IMR-90 (cell line): ENCODE data around the gene RFX4.

Experiments used
- CEBPB ChIP-seq: IDR thresholded peaks from 2 replicates; pipeline ENCODE4 v1.6.1; 2012; ENCODE audit warnings: low read depth, low read length, improper control_type of control experiment
- CHD1 ChIP-seq: IDR thresholded peaks from 2 replicates; pipeline ENCODE4 v1.6.1; 2012; ENCODE audit warnings: low read depth, low read length, improper control_type of control experiment
- CTCF ChIP-seq: conservative IDR thresholded peaks from 2 replicates; pipeline ENCODE4 v1.5.1; 2012; ENCODE audit warnings: mild to moderate bottlenecking, low read depth, low read length, improper control_type of control experiment
- FOS ChIP-seq: fragments of 150-350 bp; IDR thresholded peaks from 2 replicates; pipeline ENCODE4 v1.6.1; 2016; ENCODE audit warnings: low read depth, low read length
- MAFK ChIP-seq: IDR thresholded peaks from 2 replicates; pipeline ENCODE4 v1.6.1; 2012; ENCODE audit warnings: low read depth, low read length, improper control_type of control experiment
- NFE2L2 ChIP-seq: fragments of 150-350 bp; IDR thresholded peaks from 2 replicates; pipeline ENCODE4 v1.6.1; 2016; ENCODE audit warnings: low read depth, mild to moderate bottlenecking, low read length
- POLR2A ChIP-seq: IDR thresholded peaks from 2 replicates; pipeline ENCODE4 v1.6.1; 2012; ENCODE audit warnings: mild to moderate bottlenecking, low read depth, low read length
- RAD21 ChIP-seq: IDR thresholded peaks from 2 replicates; pipeline ENCODE4 v1.6.1; 2012; ENCODE audit warnings: low read length, improper control_type of control experiment
- RFX5 ChIP-seq: IDR thresholded peaks from 2 replicates; pipeline ENCODE4 v1.8.0; 2012; ENCODE audit warnings: low read depth, mild to moderate bottlenecking, low read length, moderate library complexity
- SMC3 ChIP-seq: fragments of 150-350 bp; IDR thresholded peaks from 2 replicates; pipeline ENCODE4 v1.6.1; 2016; ENCODE audit warnings: low read depth, mild to moderate bottlenecking, antibody characterized with exemption, low read length, moderate library complexity
- TF ChIP-seq, protein P1 (sequence below): fragments of 150-350 bp; IDR thresholded peaks from 2 replicates; pipeline ENCODE4 v1.6.1; 2017; ENCODE audit warnings: mild to moderate bottlenecking, antibody characterized with exemption, low read length, low read depth

- TF ChIP-seq, protein P1, sequence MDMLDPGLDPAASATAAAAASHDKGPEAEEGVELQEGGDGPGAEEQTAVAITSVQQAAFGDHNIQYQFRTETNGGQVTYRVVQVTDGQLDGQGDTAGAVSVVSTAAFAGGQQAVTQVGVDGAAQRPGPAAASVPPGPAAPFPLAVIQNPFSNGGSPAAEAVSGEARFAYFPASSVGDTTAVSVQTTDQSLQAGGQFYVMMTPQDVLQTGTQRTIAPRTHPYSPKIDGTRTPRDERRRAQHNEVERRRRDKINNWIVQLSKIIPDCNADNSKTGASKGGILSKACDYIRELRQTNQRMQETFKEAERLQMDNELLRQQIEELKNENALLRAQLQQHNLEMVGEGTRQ: no peak
- TF ChIP-seq RFX5: no peak
- no peak for TF ChIP-seq CTCF
- TF ChIP-seq FOS: no peak
- no peak for TF ChIP-seq POLR2A
- TF ChIP-seq SMC3: no peak
- TF ChIP-seq CHD1: no peak
- no peak for TF ChIP-seq NFE2L2
- TF ChIP-seq MAFK: no peak
- no peak for TF ChIP-seq CEBPB
- TF ChIP-seq RAD21: no peak
Observed at GRCh38 chr12:106715582-106715981, 132.8 kb downstream of the RFX4 start.
